Cardiac septum (tissue), 1 donor: ENCODE measurements around the gene GLT1D1. TPM values are rescaled to one million over a fixed set of nuclear protein-coding genes. Genes with fewer than 3 reads are reported as not detected.

Experiments
- total RNA-seq: library from RNA; stranded (reverse); fragmentation: NEBNext Ultra II Directional; extraction: Animal tissue kit (Norgen Biotek cat#: 25700); gene quantifications from one replicate; pipeline ENCODE4 v1.2.1, GENCODE V29; 2021
- donor health status: DM: no; HTN: no; CAD: no.

GLT1D1 gene
- total RNA-seq, 1 donor from 2014 or later: 1.1 TPM

Other genes starting within 250 kb of the GLT1D1 start
- gene SLC15A4, start 29.5 kb upstream of the GLT1D1 start, total RNA-seq: 15.8 TPM